Neural cell (in vitro differentiated cells): ENCODE data around the gene PRKACB. TPM values are rescaled to one million over a fixed set of nuclear protein-coding genes. Genes with fewer than 3 reads are reported as not detected.
A peak's percentile ranks its signal among the peaks of the same experiment; 100 is the strongest.

Source experiments
- H2AFZ ChIP-seq: fragments of 200-600, 300-800 bp; sonication (generic), shearing (Covaris generic); 2 replicates; pipeline ENCODE4 v1.6.0; 2014; ENCODE audit warnings: low read depth, mild to moderate bottlenecking, antibody characterized with exemption, low read length, moderate library complexity
- H3F3A ChIP-seq: fragments of 200-600 bp; shearing (Covaris generic); 2 replicates; pipeline ENCODE4 v1.6.1; 2016; ENCODE audit warnings: mild to moderate bottlenecking, moderate library complexity, mixed read lengths, antibody characterized with exemption, low read length; ENCODE audit not compliant: insufficient read depth, poor library complexity, severe bottlenecking
- H3K27ac ChIP-seq: fragments of 200-600, 300-800 bp; sonication (generic), shearing (Covaris generic); 2 replicates; pipeline ENCODE4 v1.5.1; 2014; ENCODE audit warnings: mild to moderate bottlenecking, low read length, moderate library complexity
- H3K27me3 ChIP-seq: fragments of 300-800, 200-600 bp; sonication (generic), shearing (Covaris generic); 2 replicates; pipeline ENCODE4 v1.6.0; 2014; ENCODE audit warnings: mild to moderate bottlenecking, low read depth, low read length, moderate library complexity; ENCODE audit not compliant: insufficient read depth
- H3K36me3 ChIP-seq: fragments of 300-800, 200-600 bp; sonication (generic), shearing (Covaris generic); 2 replicates; pipeline ENCODE4 v1.5.1; 2014; ENCODE audit warnings: mild to moderate bottlenecking, antibody characterized with exemption, low read length, moderate library complexity; ENCODE audit not compliant: insufficient read depth
- H3K4me2 ChIP-seq: fragments of 300-800, 200-600 bp; sonication (generic), shearing (Covaris generic); 2 replicates; pipeline ENCODE4 v1.6.0; 2014; ENCODE audit warnings: mild to moderate bottlenecking, low read length
- H3K4me3 ChIP-seq: fragments of 300-800, 200-600 bp; sonication (generic), shearing (Covaris generic); 2 replicates; pipeline ENCODE4 v1.5.1; 2014; ENCODE audit warnings: mild to moderate bottlenecking, low read length, moderate library complexity
- H3K79me2 ChIP-seq: fragments of 200-600 bp; shearing (Covaris generic); replicated peaks from 2 replicates; pipeline ENCODE4 v1.6.0; 2014; ENCODE audit warnings: mild to moderate bottlenecking, low read length, moderate library complexity; ENCODE audit not compliant: insufficient read depth
- H3K9ac ChIP-seq: fragments of 300-800, 200-600 bp; sonication (generic), shearing (Covaris generic); 2 replicates; pipeline ENCODE4 v1.6.1; 2016; ENCODE audit warnings: mild to moderate bottlenecking, low read length, mixed read lengths
- H3K9me2 ChIP-seq: fragments of 200-600 bp; shearing (Covaris generic); 2 replicates; pipeline ENCODE4 v1.6.1; 2016; ENCODE audit warnings: mild to moderate bottlenecking, low read length, mixed read lengths; ENCODE audit not compliant: insufficient read depth
- H3K9me3 ChIP-seq: fragments of 200-600, 300-800 bp; sonication (generic), shearing (Covaris generic); 2 replicates; pipeline ENCODE4 v1.6.1; 2016; ENCODE audit warnings: mild to moderate bottlenecking, mixed run types, low read length, moderate library complexity, mixed read lengths
- H4K20me1 ChIP-seq: fragments of 200-600 bp; shearing (Covaris generic); 2 replicates; pipeline ENCODE4 v1.6.1; 2016; ENCODE audit warnings: mild to moderate bottlenecking, mixed run types; ENCODE audit not compliant: insufficient read depth
- EP300 ChIP-seq: fragments of 450-650 bp; conservative IDR thresholded peaks from 2 replicates; pipeline ENCODE4 v1.6.1; 2014; ENCODE audit warnings: antibody characterized with exemption, mild to moderate bottlenecking, moderate library complexity; ENCODE audit not compliant: poor library complexity, severe bottlenecking
- EZH2 ChIP-seq: fragments of 200-600, 300-800 bp; shearing (Covaris generic), sonication (generic); IDR thresholded peaks from 2 replicates; pipeline ENCODE4 v1.6.1; 2014; ENCODE audit warnings: antibody characterized with exemption, low read length, borderline replicate concordance, mild to moderate bottlenecking; ENCODE audit not compliant: insufficient read depth, poor library complexity, severe bottlenecking
- MXI1 ChIP-seq: fragments of 450-650 bp; conservative IDR thresholded peaks from 2 replicates; pipeline ENCODE4 v1.6.1; 2014; ENCODE audit warnings: antibody characterized with exemption, mild to moderate bottlenecking; ENCODE audit not compliant: poor library complexity, severe bottlenecking
- POLR2AphosphoS5 ChIP-seq: IDR thresholded peaks from 2 replicates; pipeline ENCODE4 v1.6.1; 2012
- RAD21 ChIP-seq: fragments of 450-650 bp; conservative IDR thresholded peaks from 2 replicates; pipeline ENCODE4 v1.6.1; 2014; ENCODE audit warnings: antibody characterized with exemption, mild to moderate bottlenecking, moderate library complexity
- SMC3 ChIP-seq: fragments of 450-650 bp; conservative IDR thresholded peaks from 2 replicates; pipeline ENCODE4 v1.6.1; 2014; ENCODE audit warnings: antibody characterized with exemption, mild to moderate bottlenecking, moderate library complexity; ENCODE audit not compliant: poor library complexity
- TAF1 ChIP-seq: IDR thresholded peaks from 2 replicates; pipeline ENCODE4 v1.6.1; 2012; ENCODE audit warnings: low read depth
- polyA plus RNA-seq: library from polyadenylated mRNA; depleted of rRNA; stranded (reverse); fragments of >200 nt; gene quantifications from 2 replicates; pipeline ENCODE4 v1.2.3, GENCODE V29; 2014
- TF ChIP-seq, protein P1 (sequence below): fragments of 450-650 bp; IDR thresholded peaks from 2 replicates; pipeline ENCODE4 v1.5.1; 2014; ENCODE audit warnings: antibody characterized with exemption, mild to moderate bottlenecking, moderate library complexity; ENCODE audit not compliant: poor library complexity, severe bottlenecking
- TF ChIP-seq, protein P2 (sequence below): IDR thresholded peaks from 2 replicates; pipeline ENCODE4 v1.6.1; 2012; ENCODE audit warnings: borderline replicate concordance

Gene PRKACB
- polyA plus RNA-seq, 1 donor from 2014 or later: 979 TPM

DNA sequence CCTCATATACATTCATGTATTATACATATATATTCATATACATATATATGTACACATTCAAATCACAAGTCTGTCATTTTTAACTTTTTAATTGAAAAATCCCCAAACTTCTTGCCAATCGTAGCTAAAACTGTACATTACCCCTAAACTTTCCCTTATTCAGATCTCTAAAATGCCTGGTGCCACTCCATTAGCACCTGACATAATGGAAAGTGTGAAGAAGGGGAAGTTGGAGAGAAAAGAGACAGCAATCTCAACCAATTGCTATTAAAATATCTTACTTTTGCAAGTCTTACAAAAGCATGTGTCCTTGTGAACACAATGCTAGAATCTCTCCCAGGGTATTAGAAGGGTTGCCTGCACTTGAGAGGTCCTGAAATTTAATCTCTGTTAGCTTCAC, 22.7 kb upstream of the PRKACB start:
- Histone ChIP-seq H3K79me2 (peaks cover 9% of the 10 kb centered on the region), H3K27me3 (no peaks in the 10 kb centered on the region), H3K9me2 (no peaks in the 10 kb centered on the region), H2AFZ (no peak overlapping the region), H3K4me2 (no peak overlapping the region), H3F3A (no peaks in the 10 kb centered on the region), H3K9ac (no peak overlapping the region), H4K20me1 (no peaks in the 10 kb centered on the region), H3K36me3 (no peaks in the 10 kb centered on the region), H3K4me3 (no peak overlapping the region), H3K27ac (no peak overlapping the region), H3K9me3 (no peaks in the 10 kb centered on the region)
- TF ChIP-seq MXI1 (no peak), RAD21 (no peak), POLR2AphosphoS5 (no peak), EP300 (no peak), SMC3 (no peak), TAF1 (no peak), EZH2 (no peak)
- TF ChIP-seq, protein P1, sequence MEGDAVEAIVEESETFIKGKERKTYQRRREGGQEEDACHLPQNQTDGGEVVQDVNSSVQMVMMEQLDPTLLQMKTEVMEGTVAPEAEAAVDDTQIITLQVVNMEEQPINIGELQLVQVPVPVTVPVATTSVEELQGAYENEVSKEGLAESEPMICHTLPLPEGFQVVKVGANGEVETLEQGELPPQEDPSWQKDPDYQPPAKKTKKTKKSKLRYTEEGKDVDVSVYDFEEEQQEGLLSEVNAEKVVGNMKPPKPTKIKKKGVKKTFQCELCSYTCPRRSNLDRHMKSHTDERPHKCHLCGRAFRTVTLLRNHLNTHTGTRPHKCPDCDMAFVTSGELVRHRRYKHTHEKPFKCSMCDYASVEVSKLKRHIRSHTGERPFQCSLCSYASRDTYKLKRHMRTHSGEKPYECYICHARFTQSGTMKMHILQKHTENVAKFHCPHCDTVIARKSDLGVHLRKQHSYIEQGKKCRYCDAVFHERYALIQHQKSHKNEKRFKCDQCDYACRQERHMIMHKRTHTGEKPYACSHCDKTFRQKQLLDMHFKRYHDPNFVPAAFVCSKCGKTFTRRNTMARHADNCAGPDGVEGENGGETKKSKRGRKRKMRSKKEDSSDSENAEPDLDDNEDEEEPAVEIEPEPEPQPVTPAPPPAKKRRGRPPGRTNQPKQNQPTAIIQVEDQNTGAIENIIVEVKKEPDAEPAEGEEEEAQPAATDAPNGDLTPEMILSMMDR: no peak
- TF ChIP-seq, protein P2, sequence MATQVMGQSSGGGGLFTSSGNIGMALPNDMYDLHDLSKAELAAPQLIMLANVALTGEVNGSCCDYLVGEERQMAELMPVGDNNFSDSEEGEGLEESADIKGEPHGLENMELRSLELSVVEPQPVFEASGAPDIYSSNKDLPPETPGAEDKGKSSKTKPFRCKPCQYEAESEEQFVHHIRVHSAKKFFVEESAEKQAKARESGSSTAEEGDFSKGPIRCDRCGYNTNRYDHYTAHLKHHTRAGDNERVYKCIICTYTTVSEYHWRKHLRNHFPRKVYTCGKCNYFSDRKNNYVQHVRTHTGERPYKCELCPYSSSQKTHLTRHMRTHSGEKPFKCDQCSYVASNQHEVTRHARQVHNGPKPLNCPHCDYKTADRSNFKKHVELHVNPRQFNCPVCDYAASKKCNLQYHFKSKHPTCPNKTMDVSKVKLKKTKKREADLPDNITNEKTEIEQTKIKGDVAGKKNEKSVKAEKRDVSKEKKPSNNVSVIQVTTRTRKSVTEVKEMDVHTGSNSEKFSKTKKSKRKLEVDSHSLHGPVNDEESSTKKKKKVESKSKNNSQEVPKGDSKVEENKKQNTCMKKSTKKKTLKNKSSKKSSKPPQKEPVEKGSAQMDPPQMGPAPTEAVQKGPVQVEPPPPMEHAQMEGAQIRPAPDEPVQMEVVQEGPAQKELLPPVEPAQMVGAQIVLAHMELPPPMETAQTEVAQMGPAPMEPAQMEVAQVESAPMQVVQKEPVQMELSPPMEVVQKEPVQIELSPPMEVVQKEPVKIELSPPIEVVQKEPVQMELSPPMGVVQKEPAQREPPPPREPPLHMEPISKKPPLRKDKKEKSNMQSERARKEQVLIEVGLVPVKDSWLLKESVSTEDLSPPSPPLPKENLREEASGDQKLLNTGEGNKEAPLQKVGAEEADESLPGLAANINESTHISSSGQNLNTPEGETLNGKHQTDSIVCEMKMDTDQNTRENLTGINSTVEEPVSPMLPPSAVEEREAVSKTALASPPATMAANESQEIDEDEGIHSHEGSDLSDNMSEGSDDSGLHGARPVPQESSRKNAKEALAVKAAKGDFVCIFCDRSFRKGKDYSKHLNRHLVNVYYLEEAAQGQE: no peak

DNA sequence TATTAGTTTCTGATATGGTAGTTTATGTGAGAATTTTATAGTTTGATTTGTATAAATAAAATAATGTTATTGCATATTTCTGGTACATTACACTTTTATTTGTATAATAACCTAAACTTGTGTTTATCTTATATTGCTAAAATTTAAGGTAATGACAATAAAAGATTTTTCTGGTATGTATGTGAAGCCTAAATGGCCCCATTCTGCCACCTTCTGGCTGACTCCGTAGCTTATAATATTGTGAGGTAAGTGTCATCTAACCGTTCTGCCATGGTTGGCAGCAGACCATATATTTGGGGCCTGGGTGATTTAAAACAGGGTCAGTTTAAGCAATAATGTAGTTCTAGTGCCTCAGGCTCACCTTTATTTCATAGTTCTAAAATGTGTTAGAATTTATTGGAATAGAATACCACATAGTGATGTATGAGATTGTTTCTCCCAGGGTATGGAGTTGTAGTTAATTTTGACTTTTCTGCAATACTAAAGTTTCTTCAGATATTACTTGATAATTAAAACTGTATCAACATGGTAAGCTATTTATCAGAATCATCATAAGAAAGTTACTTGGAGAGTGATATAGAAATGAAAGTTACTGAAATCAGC, 21.2 kb upstream of the PRKACB start:
- no peaks in the 10 kb centered on the region for H4K20me1 ChIP-seq
- no peaks in the 10 kb centered on the region for H3F3A ChIP-seq
- TF ChIP-seq TAF1 (no peak), EP300 (no peak), EZH2 (no peak), RAD21 (peak; percentile 78), SMC3 (peak; percentile 83), POLR2AphosphoS5 (no peak), MXI1 (no peak)
- TF ChIP-seq, protein P1: peak; percentile 77
- TF ChIP-seq, protein P2: no peak
- no peak overlapping the region for H3K27ac ChIP-seq
- no peak overlapping the region for H3K4me3 ChIP-seq
- no peak overlapping the region for H3K4me2 ChIP-seq
- no peaks in the 10 kb centered on the region for H3K9me2 ChIP-seq
- peaks cover 4% of the 10 kb centered on the region for H3K79me2 ChIP-seq
- no peak overlapping the region for H3K9ac ChIP-seq
- no peaks in the 10 kb centered on the region for H3K9me3 ChIP-seq
- no peaks in the 10 kb centered on the region for H3K27me3 ChIP-seq
- H3K36me3 ChIP-seq: no peaks in the 10 kb centered on the region
- H2AFZ ChIP-seq: no peak overlapping the region
